GM18951 (cell line): Measurements from ENCODE around the gene DPH7.
"Not testable (repeated sequence)": the region's sequence is repeated elsewhere in the genome, so short reads cannot be mapped to it uniquely, and the experiment has no call there.

Experiments used
- POLR2A ChIP-seq: IDR thresholded peaks from 4 replicates; pipeline ENCODE4 v1.6.1; 2011; ENCODE audit warnings: mild to moderate bottlenecking; ENCODE audit not compliant: insufficient read length, insufficient read depth; ENCODE audit errors: extremely low read depth
- in situ Hi-C: fragments of 300-500 bp; cut with MboI; formaldehyde crosslinking; loops from one replicate; pipeline ENCODE4 v1.12.0; 2022; ENCODE audit warnings: low sequenced_read_pairs, mixed read lengths, inconsistent platforms; ENCODE audit not compliant: unreplicated experiment

Gene DPH7

DNA sequence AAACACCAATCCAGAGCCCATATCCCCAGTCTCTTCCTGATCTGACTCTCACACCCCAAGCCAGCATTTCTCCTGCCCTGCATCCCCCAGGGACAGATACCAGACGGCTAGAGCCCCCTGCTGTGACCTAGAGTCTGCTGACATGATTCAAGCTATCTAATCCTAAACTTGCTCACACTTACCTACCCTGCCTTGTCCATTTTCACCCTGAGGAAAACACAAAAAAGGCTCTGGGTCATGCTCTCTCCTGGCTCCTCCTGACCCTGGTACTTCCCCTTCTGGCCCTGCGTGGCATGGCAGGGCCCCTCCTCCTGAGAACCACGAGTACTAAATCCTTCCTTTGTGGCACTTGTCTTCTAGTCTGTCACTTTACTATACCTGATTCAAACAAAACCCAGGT, 23.9 kb upstream of the DPH7 start:
- TF ChIP-seq POLR2A, result no peak
- in situ Hi-C loops, result no loop called here

DNA sequence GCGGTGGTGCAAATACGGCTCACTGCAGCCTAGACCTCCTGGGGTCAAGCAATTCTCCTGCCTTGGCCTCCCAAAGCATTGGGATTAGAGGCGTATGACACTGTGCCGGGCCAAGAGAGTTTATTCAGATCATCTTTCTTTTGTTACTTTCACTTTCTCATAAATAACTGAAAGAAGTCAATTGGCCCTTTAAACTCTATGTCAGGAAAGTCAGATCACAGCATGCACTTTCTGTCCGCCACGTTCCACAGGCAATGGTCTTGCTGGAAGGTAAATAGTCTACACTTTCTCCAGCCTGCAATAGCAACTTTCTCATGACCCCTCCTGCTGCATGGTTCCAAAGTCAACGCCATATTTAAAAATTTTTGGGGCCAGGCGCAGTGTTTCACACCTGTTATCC, 20.2 kb upstream of the DPH7 start:
- in situ Hi-C loops, result no loop called here
- no peak for TF ChIP-seq POLR2A

DNA sequence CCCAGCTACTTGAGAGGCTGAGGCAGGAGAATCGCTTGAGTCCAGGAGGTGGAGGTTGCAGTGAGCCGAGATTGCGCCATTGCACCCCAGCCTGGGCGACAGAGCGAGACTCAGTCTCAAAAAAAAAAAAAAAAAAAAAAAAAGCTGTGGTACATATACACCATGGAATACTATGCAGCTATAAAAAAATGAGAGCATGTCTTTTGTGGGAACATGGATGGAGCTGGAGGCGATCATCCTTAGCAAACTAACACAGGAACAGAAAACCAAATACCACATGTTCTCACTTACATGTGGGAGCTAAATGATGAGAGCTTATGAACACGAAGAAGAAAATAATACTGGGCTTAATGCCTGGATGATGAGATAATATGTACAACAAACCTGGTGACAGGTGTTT, 17.9 kb upstream of the DPH7 start:
- in situ Hi-C loops, result not testable (repeated sequence)

DNA sequence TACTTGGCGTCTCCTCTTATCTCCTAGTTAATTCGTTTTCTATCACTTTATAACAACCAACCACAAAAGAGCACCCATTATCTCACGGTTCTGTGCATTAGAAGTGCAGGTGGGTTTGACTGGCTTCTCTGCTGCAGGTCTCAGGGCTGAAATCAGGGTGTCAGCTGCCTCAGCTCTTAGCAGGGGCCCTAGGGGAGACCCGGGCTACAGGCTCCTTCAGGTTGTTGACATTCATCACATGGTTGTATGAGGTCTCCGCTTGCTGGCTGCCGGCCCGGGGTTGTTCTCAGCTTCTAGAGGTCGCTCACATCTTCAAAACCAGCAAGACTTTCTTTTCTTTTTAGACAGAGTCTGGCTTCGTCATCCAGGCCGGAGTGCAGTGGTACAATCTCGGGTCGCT, 14.5 kb upstream of the DPH7 start:
- TF ChIP-seq POLR2A, result no peak
- in situ Hi-C loops, result no loop called here

DNA sequence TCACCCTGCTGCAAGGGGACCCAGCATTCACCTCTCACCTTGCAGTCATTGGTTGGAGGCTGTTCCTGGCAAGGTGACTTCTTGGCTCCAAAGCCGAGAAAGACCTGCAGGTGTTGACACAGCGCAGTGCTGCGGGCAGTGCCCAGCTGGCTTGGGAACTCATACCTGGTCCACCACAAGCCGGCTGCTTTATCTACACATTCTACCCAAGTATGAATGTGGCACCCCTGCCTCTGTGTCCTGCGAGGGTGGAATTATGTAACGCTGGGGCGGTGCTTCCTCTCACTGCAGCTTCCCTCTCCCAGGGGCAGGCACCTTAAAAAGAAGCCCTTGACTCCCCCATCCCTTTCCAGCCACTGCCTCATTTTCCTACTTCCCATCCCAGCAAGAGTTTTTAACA, 14.0 kb upstream of the DPH7 start:
- no peak for TF ChIP-seq POLR2A
- in situ Hi-C loops, result no loop called here

DNA sequence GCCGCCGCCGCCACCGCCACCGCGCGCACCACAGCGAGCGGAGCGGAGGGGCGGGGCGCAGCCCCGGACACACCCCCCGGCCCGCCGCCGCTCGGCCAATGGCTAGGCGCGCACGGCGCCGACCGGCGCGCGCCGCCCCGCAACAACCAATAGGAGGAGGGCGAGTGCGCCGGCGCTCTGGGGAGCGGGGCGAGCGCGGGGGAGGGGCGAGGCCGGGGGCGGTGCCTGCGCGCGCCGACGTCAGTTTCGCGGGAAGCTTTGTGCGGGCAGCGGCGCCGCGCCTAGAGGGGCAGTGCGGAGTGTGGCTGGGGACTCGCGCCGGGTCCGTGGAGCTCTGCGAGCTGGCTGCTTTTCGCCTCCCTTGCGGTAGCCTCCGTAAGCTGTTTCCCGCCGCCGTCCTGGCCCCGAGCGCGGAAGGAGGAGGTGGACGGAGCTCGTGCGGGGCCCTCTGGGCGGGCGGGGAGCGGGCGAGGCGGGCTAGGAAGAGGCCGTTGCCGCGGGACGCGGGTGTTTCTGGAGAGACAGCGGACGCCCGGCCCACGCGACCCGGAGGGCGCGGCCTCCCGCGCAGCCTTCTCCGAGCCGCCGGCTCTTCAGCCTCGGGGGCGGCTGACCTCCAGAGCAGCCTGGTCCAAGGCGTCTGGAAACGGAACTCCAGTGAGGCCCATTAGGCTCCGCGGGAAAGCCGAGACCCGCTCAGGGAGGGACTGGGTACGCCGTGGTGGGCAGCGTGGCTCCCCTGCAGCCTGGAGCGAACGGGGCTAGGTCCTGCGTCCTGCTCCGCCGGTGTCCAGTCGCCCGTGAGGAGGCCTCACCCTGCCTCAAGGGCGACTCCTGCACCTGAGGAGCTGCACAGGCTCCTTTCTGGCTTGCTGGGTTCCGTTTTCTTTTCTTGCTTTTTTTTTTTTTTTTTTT, 12.0 kb upstream of the DPH7 start, which contains the start of gene ZMYND19:
Gene ZMYND19, minus strand, starts transcription at position 44 of the 915 bp plus-strand sequence. CDS start 249 bp downstream, outside the sequence.
- peak; percentile 67 for TF ChIP-seq POLR2A
- in situ Hi-C loops, result no loop called here

DNA sequence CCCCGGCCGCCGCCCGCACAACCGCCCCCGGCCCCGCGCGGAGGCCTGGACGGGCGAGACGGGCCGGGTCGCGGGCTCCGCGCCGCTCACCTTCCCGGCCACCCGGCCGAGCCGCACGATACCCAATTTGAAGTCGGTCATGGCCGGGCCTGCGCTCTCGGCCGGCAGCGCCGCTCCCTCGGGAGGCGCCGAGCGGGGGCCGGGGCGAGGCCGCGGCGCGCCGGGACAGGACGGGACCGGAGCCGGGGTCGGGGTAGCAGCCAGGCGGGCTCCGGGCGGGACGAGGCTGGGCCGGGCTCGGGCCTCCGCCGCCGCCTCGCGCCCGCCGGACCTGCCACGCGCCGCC, 11.4 kb upstream of the DPH7 start:
- in situ Hi-C loops, result no loop called here
- TF ChIP-seq POLR2A, result no peak

DNA sequence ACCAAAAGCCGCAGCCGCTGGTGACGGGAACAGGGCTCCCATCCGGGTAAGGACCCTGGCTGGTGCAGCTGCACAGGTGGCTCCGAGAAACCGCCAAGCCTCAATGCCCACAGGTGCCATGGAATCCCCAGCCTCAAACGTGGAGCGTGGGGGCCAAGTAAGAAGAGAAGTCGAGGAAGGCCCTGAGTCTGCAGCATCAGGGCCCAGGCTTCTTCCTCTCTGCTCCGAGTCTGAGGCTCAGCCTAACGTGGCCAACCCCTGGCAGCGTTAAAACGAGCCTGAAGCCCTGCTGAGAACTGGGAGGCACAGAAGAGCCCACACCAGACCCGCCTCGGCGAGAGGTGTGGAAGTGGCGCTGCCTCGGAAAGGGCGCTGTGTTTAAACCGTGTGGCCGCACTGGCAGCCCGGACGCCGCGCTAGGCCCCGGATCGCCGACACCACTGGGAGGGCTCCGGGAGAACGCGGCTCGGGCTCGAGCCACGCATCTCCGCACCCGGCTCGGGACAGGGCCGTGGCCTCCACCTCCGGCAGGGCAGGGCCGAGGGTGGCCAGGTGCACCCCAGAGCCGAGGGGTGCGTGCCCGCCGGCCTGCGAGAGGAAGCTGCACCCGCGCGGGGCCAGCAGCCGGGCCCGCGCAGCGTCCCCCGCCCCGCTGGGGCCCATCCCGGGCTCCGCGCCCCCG, 10.9 kb upstream of the DPH7 start:
- TF ChIP-seq POLR2A, result no peak
- in situ Hi-C loops, result no loop called here

DNA sequence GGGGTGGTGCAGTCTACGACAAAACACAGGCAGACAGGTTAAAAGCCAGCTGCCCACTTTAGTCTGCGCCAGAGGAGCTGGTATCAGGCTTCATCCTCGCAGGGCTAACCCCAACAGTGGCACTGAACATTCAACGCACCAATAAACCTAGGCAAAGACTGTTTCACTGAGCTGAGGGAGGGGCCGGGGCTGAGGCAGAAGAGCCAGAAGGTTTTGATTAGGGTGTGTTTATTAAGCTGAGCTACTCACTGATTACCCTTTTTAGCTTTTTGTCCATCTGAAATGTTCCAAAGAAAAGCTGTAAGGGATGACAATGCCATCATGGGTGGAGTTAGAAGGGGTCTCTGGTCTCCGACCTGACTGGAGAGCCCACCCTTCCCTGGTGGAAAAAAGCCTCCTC, 10.2 kb upstream of the DPH7 start:
- no peak for TF ChIP-seq POLR2A
- in situ Hi-C loops, result no loop called here

DNA sequence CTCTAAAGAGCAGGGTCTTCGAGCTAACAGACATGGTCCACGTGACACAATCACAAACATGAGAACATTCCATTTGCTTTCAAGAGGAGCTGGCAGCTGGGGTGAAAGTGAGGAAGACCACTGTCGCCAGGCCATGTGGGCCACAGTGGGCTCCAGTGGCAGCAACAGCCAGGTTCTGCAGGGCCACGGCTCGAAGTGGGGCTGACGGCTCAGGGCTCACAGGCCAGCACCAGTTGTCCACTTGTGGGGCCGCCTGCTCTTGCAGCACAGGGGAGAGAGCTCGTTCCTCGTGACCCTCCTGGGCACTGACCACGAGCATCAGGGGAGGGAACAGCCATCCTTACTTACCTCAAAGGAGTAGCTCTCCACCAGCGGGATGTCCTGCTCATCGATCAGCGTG, 9.6 kb upstream of the DPH7 start:
- in situ Hi-C loops, result no loop called here
- no peak for TF ChIP-seq POLR2A

DNA sequence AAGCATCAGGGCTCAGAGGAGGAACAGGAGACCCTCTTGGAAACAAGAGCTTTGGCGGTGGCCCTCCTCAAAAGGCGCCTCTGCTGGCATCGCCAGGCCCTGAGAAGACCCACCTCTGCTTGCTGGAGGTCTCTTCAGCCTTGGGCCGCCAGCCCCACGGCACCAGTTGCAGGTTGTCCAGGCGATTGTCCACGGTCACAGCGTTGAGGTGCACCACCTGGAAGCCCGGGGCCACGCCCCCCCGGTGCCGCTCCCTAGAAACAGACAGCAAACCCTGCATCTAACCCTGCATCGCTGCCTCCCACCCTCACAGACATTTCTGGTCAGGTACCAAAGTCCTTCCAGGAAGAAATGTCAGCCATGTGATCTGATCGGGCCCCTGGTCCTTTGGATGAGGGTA, 8.1 kb upstream of the DPH7 start:
- in situ Hi-C loops, result no loop called here
- TF ChIP-seq POLR2A, result no peak

DNA sequence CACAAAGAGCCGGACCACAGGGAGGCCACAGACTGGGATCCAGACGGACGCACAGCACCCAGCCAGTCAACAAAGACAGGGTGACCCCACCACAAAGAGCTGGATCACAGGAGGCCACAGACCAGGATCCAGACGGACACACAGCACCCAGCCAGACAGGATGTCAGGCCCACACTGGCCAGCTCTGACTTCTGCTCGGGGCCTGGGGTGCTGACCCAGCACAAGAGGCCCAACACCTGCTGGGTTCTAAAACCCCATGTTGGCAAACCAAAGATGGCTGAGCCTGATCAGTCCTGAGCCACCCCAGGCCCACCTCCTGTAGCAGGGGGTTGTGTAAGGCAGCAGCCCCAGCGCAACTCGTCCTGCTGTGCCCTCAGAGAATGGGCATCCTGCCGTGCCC, 5.2 kb upstream of the DPH7 start:
- no peak for TF ChIP-seq POLR2A
- in situ Hi-C loops, result no loop called here

DNA sequence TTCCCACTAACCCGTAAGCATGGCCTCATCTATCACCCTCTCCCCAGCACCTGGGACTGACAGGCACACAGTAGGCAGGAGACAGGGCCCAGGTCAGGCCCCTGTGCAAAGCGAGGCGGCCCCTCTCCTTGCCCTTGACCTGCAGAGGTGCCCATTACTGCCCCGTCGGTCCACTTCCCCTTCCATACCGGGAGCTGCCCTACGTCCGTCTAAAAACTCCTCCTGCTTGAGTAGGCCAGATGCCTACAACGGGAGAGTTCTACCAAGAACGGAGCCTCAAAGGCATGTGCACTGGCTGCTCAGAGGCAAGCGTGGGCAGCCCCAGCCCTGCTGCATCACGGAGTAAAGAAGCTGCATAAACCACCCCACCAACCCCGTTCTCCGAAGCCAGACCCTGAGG, 4.6 kb upstream of the DPH7 start:
- in situ Hi-C loops, result no loop called here
- TF ChIP-seq POLR2A, result no peak

DNA sequence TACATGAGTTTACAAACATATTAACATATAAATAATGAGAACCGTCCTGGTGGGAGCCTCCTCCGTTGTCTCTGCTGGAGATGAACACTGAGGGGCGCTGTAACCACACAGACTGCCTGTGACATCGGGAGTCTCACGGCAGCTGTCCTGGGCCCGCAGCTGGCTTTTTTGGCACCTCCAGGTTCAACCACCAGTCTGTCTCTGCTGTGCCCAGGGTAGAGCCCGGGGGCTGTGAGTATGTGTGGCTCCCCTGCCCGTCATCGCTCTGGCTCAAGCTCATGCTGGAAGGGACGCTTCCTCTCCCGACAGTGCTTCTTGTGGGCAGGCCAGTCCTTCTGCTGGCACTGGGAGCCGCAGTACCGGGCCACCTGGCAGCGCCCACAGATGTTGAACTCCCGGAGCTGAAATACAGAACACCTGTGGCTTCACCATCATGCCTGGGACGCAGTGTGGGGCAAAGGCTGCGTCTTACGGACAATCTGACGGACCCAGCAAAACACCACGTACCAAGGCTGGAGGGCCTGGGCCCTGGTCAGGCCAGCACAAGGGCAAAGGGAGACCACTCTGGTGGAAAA, 3.6 kb upstream of the DPH7 start:
- in situ Hi-C loops, result no loop called here
- no peak for TF ChIP-seq POLR2A
